Adrenal gland (tissue), 5 donors: Measurements from ENCODE around the gene SLC6A5.

Experiments used
- POLR2A ChIP-seq, 2 donors: fragments of 450-650 bp; IDR thresholded peaks; one replicate each; pipeline ENCODE4 v1.6.1; 2017; ENCODE audit warnings: antibody characterized with exemption in 2 of 2, mild to moderate bottlenecking in 2 of 2, moderate library complexity in 1 of 2
- TF ChIP-seq, protein P1 (sequence below), 6 experiments: fragments of 450-650 bp in 4 of 6; fragments of 200-600 bp in 2 of 6; sonication (generic) in 1 of 6; IDR thresholded peaks; 1 replicate in 5 of 6; 2 replicates in 1 of 6; pipeline versions ENCODE4 v1.5.1 to v1.8.0; 2016 to 2021; ENCODE audit warnings: antibody characterized with exemption in 6 of 6, mild to moderate bottlenecking in 2 of 6, moderate library complexity in 1 of 6
- donor health status: DM: no; HTN: no; CAD: no.

DNA sequence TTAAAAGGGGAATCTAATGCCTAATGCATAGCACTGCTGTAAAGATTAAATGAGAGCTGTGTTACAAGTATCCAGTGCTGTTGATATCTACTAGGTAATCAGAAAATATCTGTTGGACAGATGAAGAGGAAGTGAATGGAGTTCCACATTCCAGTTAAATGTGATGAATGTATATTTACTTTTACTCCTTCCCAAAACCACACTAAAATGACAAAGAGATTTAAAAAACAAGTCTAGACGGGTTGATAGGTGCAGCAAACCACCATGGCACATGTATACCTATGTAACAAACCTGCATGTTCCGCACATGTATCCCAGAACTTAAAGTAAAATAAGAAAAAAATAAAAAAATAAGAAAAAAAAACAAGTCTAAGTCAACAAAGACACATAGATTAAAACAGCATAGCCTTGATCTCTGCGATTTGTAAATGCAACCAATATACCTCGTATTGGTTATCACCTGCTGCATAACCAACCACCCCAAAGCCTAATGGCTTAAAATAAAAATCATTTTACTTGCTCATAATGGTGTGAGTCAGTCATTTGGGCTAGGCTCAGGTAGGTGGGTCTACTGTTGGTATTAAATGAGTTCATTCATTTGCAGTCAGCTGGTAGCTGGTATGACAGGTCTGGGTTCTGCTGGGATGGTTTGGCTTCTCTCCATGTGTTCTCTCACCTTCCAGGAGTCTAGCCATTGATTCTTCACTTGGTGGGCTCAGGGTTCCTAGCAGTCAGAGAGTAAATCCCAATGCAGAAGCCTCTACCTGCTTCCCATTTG is 39.7 kb upstream of the SLC6A5 start:
- TF ChIP-seq, protein P1, sequence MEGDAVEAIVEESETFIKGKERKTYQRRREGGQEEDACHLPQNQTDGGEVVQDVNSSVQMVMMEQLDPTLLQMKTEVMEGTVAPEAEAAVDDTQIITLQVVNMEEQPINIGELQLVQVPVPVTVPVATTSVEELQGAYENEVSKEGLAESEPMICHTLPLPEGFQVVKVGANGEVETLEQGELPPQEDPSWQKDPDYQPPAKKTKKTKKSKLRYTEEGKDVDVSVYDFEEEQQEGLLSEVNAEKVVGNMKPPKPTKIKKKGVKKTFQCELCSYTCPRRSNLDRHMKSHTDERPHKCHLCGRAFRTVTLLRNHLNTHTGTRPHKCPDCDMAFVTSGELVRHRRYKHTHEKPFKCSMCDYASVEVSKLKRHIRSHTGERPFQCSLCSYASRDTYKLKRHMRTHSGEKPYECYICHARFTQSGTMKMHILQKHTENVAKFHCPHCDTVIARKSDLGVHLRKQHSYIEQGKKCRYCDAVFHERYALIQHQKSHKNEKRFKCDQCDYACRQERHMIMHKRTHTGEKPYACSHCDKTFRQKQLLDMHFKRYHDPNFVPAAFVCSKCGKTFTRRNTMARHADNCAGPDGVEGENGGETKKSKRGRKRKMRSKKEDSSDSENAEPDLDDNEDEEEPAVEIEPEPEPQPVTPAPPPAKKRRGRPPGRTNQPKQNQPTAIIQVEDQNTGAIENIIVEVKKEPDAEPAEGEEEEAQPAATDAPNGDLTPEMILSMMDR (IDR thresholded peaks at IDR 0.05), result no peak
- no peak for TF ChIP-seq POLR2A (IDR thresholded peaks at IDR 0.05)
